Measurements from ENCODE around the gene CYP3A7.

DNA sequence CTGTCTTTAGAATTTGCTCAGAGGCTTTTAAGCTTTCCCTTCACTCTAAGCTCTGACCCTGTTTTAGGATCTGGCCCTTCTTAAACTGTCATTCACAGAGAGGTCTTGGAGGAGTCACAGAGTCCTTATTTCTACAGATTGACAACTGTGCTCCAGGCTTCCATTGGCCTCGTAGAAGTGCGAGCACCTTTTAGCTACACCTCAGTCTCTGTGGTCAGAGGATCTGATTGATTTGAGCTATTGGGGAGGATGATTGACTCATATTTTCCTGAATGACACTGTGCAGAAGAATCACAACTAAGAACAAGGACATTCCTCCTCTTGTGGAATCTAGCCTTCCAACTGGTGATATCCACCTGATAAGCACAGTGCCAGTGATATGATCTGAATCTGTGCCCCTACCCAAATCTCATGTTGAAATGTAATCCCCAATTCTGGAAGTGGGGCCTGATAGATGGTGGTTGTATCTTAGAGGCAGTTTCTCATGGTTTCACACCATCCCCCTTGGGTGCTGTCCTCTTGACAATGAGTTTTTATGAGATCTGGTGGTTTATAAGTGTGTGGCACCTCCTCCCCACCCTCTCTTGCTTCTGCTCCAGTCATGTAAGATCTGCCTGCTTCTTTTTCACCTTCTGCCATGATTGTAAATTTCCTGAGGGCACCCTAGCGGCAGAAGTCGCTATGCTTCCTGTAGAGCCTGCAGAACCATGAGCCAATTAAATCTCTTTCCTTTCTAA lies 3.2 kb downstream of the CYP3A7 start:
- TF ChIP-seq CTCF (IDR thresholded peaks at IDR 0.05): no peak
- TF ChIP-seq POLR2A (IDR thresholded peaks at IDR 0.05): no peak
